Measurements from ENCODE around the gene RASAL1. TPM values are rescaled to one million over a fixed set of nuclear protein-coding genes. Genes with fewer than 3 reads are reported as not detected.

RASAL1 gene
- total RNA-seq, 1 experiment from 2014 or later, result 8.1 TPM

GRCh38 chr12:113152835-113153814 lies 17.6 kb upstream of the RASAL1 start (continued):
- no peak for TF ChIP-seq ZNF396 (CRISPR knock-in tag; IDR thresholded peaks at IDR 0.05; ENCODE audit: borderline replicate concordance)
- peak; percentile 73; the same call in 1 of the 2 replicates for TF ChIP-seq ETV6 (CRISPR knock-in tag; IDR thresholded peaks at IDR 0.05)
- TF ChIP-seq CBFB (CRISPR knock-in tag; IDR thresholded peaks at IDR 0.05; ENCODE audit: low read depth), result no peak
- TF ChIP-seq, protein P1, sequence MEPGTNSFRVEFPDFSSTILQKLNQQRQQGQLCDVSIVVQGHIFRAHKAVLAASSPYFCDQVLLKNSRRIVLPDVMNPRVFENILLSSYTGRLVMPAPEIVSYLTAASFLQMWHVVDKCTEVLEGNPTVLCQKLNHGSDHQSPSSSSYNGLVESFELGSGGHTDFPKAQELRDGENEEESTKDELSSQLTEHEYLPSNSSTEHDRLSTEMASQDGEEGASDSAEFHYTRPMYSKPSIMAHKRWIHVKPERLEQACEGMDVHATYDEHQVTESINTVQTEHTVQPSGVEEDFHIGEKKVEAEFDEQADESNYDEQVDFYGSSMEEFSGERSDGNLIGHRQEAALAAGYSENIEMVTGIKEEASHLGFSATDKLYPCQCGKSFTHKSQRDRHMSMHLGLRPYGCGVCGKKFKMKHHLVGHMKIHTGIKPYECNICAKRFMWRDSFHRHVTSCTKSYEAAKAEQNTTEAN (CRISPR knock-in tag; IDR thresholded peaks at IDR 0.05), result no peak
- TF ChIP-seq ZNF425 (CRISPR knock-in tag; conservative IDR thresholded peaks at IDR 0.05), result no peak
- 0 out of 2 replicates have a peak, but pooled peaks have one; percentile 24 for TF ChIP-seq ZBTB21 (CRISPR knock-in tag; IDR thresholded peaks at IDR 0.05; ENCODE audit: borderline replicate concordance)
- TF ChIP-seq, protein P2, sequence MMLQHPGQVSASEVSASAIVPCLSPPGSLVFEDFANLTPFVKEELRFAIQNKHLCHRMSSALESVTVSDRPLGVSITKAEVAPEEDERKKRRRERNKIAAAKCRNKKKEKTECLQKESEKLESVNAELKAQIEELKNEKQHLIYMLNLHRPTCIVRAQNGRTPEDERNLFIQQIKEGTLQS (CRISPR knock-in tag; conservative IDR thresholded peaks at IDR 0.05), result no peak
- TF ChIP-seq FOXK1 (CRISPR knock-in tag; IDR thresholded peaks at IDR 0.05), result 0 out of 2 replicates have a peak, but pooled peaks have one; percentile 47
- TF ChIP-seq SP1 (CRISPR knock-in tag; conservative IDR thresholded peaks at IDR 0.05), result peak; percentile 19; the same call in 1 of the 2 replicates
- TF ChIP-seq MYBL2 (CRISPR knock-in tag; IDR thresholded peaks at IDR 0.05), result peak; percentile 52; the same call in 1 of the 2 replicates
- peak; percentile 21; the same call in 1 of the 2 replicates for TF ChIP-seq USF1 (CRISPR knock-in tag; IDR thresholded peaks at IDR 0.05)
- TF ChIP-seq MAX (CRISPR knock-in tag; IDR thresholded peaks at IDR 0.05), result peak; percentile 64; the same call in 1 of the 2 replicates
- peak; percentile 46; the same call in 1 of the 2 replicates for TF ChIP-seq FOXP1 (CRISPR knock-in tag; IDR thresholded peaks at IDR 0.05; ENCODE audit: borderline replicate concordance)
- no peak for TF ChIP-seq ZNF423 (CRISPR knock-in tag; IDR thresholded peaks at IDR 0.05)

DNA sequence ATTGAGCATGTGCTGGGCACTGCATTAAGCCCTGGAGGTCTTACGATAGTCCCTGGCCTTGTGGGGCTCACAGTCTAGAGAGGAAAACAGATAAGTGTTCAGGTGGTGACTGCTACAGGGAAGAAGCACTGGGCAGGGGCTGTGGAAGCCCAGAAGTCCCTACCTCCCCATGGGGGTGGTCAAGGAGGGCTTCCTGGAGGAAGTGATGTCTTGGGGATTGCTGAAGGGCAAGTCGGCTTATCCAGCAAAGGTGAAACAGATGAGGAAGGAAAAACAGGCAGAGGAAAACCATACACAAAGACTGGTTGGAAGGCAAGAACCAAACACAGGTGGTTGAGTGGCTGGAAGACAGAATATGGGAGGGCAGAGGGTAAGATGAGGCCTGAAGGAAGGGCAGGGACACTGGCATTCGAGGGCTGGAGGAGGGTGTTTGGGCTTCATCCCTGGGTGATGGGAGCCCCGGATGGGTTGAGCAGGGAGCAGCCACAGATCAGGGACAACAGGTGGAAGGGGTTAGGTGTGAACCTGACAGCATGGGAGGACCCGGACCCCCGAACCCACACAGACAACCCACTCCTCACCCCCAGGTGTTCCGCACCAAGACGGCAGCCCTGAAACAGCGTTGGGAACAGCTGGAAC lies 16.8 kb upstream of the RASAL1 start:
- DNase-seq (ENCODE audit: low spot score), result no peak
- H3K27ac Mint-ChIP-seq, result no peak overlapping the region
- H3K4me3 Mint-ChIP-seq, result peak overlapping the region; percentile 67
- H3K4me1 Mint-ChIP-seq, result peaks cover 21% of the 10 kb centered on the region
- peaks cover 1% of the 10 kb centered on the region; the same call in 1 of the 2 replicates for H3K36me3 Mint-ChIP-seq
- ChIA-PET POLR2A (interaction anchor here (0.6 to 1.5 kb wide), 5 partner anchors 9 to 432 kb away, joined by 3 to 7 read pairs (median 3); no protein-coding TSS in a partner anchor), CTCF (interaction anchor here (0.7 to 7.3 kb wide), 26 partner anchors 9 to 273 kb away, joined by 3 to 181 read pairs (median 6); partner anchors contain the start of genes DDX54, RASAL1, RITA1 and SLC8B1)
- ATAC-seq, result no peak
- TF ChIP-seq SMAD3 (CRISPR knock-in tag; IDR thresholded peaks at IDR 0.05; ENCODE audit: borderline replicate concordance) (no peak), MXD4 (CRISPR knock-in tag; IDR thresholded peaks at IDR 0.05; ENCODE audit: borderline replicate concordance) (no peak), PRRX2 (CRISPR knock-in tag; IDR thresholded peaks at IDR 0.05) (no peak), TEAD4 (CRISPR knock-in tag; IDR thresholded peaks at IDR 0.05) (no peak), EMX1 (CRISPR knock-in tag; IDR thresholded peaks at IDR 0.05) (no peak), ZNF396 (CRISPR knock-in tag; IDR thresholded peaks at IDR 0.05; ENCODE audit: borderline replicate concordance) (no peak), SP1 (CRISPR knock-in tag; conservative IDR thresholded peaks at IDR 0.05) (no peak)
- TF ChIP-seq, protein P3, sequence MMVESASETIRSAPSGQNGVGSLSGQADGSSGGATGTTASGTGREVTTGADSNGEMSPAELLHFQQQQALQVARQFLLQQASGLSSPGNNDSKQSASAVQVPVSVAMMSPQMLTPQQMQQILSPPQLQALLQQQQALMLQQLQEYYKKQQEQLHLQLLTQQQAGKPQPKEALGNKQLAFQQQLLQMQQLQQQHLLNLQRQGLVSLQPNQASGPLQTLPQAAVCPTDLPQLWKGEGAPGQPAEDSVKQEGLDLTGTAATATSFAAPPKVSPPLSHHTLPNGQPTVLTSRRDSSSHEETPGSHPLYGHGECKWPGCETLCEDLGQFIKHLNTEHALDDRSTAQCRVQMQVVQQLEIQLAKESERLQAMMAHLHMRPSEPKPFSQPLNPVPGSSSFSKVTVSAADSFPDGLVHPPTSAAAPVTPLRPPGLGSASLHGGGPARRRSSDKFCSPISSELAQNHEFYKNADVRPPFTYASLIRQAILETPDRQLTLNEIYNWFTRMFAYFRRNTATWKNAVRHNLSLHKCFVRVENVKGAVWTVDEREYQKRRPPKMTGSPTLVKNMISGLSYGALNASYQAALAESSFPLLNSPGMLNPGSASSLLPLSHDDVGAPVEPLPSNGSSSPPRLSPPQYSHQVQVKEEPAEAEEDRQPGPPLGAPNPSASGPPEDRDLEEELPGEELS (CRISPR knock-in tag; IDR thresholded peaks at IDR 0.05), result no peak
- TF ChIP-seq, protein P4, sequence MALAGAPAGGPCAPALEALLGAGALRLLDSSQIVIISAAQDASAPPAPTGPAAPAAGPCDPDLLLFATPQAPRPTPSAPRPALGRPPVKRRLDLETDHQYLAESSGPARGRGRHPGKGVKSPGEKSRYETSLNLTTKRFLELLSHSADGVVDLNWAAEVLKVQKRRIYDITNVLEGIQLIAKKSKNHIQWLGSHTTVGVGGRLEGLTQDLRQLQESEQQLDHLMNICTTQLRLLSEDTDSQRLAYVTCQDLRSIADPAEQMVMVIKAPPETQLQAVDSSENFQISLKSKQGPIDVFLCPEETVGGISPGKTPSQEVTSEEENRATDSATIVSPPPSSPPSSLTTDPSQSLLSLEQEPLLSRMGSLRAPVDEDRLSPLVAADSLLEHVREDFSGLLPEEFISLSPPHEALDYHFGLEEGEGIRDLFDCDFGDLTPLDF (CRISPR knock-in tag; IDR thresholded peaks at IDR 0.05), result no peak
- H3K9me3 Mint-ChIP-seq, result peaks cover 2% of the 10 kb centered on the region
- peaks cover 63% of the 10 kb centered on the region for H3K27me3 Mint-ChIP-seq (ENCODE audit: low read depth)
